ENCODE data around the gene GRM8. TPM values are rescaled to one million over a fixed set of nuclear protein-coding genes. Genes with fewer than 3 reads are reported as not detected.

Gene GRM8
- polyA plus RNA-seq, 1 donor (not counting 4 experiments of a cell fraction or from before 2014, with no cell fraction given): not detected

DNA sequence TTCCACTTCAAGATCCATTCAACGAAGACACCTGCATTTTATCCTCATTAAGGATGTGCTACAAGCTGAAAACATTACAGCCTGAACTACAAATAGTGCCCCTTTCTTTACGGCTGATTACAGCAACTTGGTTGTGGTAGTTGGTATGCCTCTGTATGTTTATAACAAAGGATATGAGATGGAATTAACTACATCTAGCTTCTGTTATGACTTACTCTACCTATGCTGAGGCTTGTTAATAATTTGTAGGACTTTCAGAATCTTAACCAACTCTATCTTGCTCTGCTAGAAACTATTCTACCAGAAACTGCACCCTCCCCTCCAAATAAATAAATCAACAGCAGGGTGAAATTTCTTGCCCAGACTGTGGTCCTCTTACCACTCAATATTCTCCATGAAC is 448.1 kb downstream of the GRM8 start:
- H3K79me2 ChIP-seq (ENCODE audit: control insufficient read depth, insufficient read depth, low read length): no peaks in the 10 kb centered on the region
- no peaks in the 10 kb centered on the region for H3K36me3 ChIP-seq (ENCODE audit: control insufficient read depth in 2 of 2, extremely low read depth in 1 of 2, insufficient read depth in 2 of 2, low read length in 2 of 2)
- no peak overlapping the region for H3K4me3 ChIP-seq (ENCODE audit: control insufficient read depth in 2 of 3, extremely low read depth in 1 of 3, insufficient read depth in 2 of 3, low read depth in 1 of 3, low read length in 3 of 3)
- TF ChIP-seq EZH2 (IDR thresholded peaks at IDR 0.05; ENCODE audit: low read length): no peak
- TF ChIP-seq, protein P1, sequence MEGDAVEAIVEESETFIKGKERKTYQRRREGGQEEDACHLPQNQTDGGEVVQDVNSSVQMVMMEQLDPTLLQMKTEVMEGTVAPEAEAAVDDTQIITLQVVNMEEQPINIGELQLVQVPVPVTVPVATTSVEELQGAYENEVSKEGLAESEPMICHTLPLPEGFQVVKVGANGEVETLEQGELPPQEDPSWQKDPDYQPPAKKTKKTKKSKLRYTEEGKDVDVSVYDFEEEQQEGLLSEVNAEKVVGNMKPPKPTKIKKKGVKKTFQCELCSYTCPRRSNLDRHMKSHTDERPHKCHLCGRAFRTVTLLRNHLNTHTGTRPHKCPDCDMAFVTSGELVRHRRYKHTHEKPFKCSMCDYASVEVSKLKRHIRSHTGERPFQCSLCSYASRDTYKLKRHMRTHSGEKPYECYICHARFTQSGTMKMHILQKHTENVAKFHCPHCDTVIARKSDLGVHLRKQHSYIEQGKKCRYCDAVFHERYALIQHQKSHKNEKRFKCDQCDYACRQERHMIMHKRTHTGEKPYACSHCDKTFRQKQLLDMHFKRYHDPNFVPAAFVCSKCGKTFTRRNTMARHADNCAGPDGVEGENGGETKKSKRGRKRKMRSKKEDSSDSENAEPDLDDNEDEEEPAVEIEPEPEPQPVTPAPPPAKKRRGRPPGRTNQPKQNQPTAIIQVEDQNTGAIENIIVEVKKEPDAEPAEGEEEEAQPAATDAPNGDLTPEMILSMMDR (optimal IDR thresholded peaks at IDR 0.05 in 1 of 3, IDR thresholded peaks at IDR 0.05 in 1 of 3, conservative IDR thresholded peaks at IDR 0.05 in 1 of 3; ENCODE audit: extremely low read depth in 1 of 3, insufficient read depth in 2 of 3, low read length in 3 of 3): no peak
- no peak overlapping the region for H3K9ac ChIP-seq (ENCODE audit: control insufficient read depth, extremely low read depth, insufficient read depth, low read length)
- H3K27me3 ChIP-seq (ENCODE audit: control insufficient read depth, extremely low read depth, insufficient read depth, low read length): no peaks in the 10 kb centered on the region
- DNase-seq (ENCODE audit: low read depth, low spot score) (no peak), FAIRE-seq (no peak)
- no peak overlapping the region for H3K27ac ChIP-seq (ENCODE audit: control insufficient read depth, insufficient read depth, low read length)
- H3K9me1 ChIP-seq (ENCODE audit: control insufficient read depth, extremely low read depth, insufficient read depth, low read length): no peaks in the 10 kb centered on the region
- no peak overlapping the region for H3K4me2 ChIP-seq (ENCODE audit: control insufficient read depth, extremely low read depth, insufficient read depth, low read depth, low read length)
- no peaks in the 10 kb centered on the region for H3K9me3 ChIP-seq (ENCODE audit: control insufficient read depth, low read depth, low read length)
- dilution Hi-C loops (cut with MboI; ENCODE audit: extremely low pct_ligation_motif_present, low sequenced_read_pairs): no loop called here
- H4K20me1 ChIP-seq (ENCODE audit: control insufficient read depth, extremely low read depth, insufficient read depth, low read length): no peaks in the 10 kb centered on the region
- H3K4me1 ChIP-seq (ENCODE audit: control insufficient read depth, extremely low read depth, insufficient read depth, low read length): no peaks in the 10 kb centered on the region
- H2AFZ ChIP-seq (ENCODE audit: control insufficient read depth, low read length): no peak overlapping the region

DNA sequence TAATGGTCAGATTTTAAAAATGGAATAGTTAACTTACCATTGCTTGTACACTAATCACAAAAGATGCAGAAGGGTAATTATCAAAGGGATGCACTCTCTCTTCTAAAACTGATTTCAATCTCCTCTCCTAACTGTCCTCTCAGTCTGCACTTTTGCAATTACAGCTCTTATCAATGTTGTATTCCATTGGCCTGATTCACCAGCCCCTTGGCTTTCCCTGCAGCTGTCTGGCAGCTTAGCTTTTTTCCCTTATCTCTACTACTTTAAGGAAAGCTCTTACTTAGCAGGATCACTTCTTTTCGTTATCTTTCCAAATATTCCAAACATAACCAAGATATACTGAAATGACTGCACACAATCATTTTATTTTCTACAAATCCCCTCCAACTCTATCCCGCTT is 448.8 kb downstream of the GRM8 start:
- Histone ChIP-seq H3K4me1 (ENCODE audit: control insufficient read depth, extremely low read depth, insufficient read depth, low read length) (no peaks in the 10 kb centered on the region), H3K27ac (ENCODE audit: control insufficient read depth, insufficient read depth, low read length) (no peak overlapping the region), H4K20me1 (ENCODE audit: control insufficient read depth, extremely low read depth, insufficient read depth, low read length) (no peaks in the 10 kb centered on the region), H2AFZ (ENCODE audit: control insufficient read depth, low read length) (no peak overlapping the region), H3K36me3 (ENCODE audit: control insufficient read depth in 2 of 2, extremely low read depth in 1 of 2, insufficient read depth in 2 of 2, low read length in 2 of 2) (no peaks in the 10 kb centered on the region), H3K9me3 (ENCODE audit: control insufficient read depth, low read depth, low read length) (no peaks in the 10 kb centered on the region), H3K79me2 (ENCODE audit: control insufficient read depth, insufficient read depth, low read length) (no peaks in the 10 kb centered on the region), H3K9ac (ENCODE audit: control insufficient read depth, extremely low read depth, insufficient read depth, low read length) (no peak overlapping the region), H3K4me3 (ENCODE audit: control insufficient read depth in 2 of 3, extremely low read depth in 1 of 3, insufficient read depth in 2 of 3, low read depth in 1 of 3, low read length in 3 of 3) (no peak overlapping the region), H3K4me2 (ENCODE audit: control insufficient read depth, extremely low read depth, insufficient read depth, low read depth, low read length) (no peak overlapping the region), H3K9me1 (ENCODE audit: control insufficient read depth, extremely low read depth, insufficient read depth, low read length) (no peaks in the 10 kb centered on the region), H3K27me3 (ENCODE audit: control insufficient read depth, extremely low read depth, insufficient read depth, low read length) (no peaks in the 10 kb centered on the region)
- no peak for FAIRE-seq
- no peak for DNase-seq (ENCODE audit: low read depth, low spot score)
- TF ChIP-seq EZH2 (IDR thresholded peaks at IDR 0.05; ENCODE audit: low read length): no peak
- TF ChIP-seq, protein P1 (optimal IDR thresholded peaks at IDR 0.05 in 1 of 3, IDR thresholded peaks at IDR 0.05 in 1 of 3, conservative IDR thresholded peaks at IDR 0.05 in 1 of 3; ENCODE audit: extremely low read depth in 1 of 3, insufficient read depth in 2 of 3, low read length in 3 of 3): no peak
- dilution Hi-C loops (cut with MboI; ENCODE audit: extremely low pct_ligation_motif_present, low sequenced_read_pairs): no loop called here
